Dedifferentiated amniotic fluid mesenchymal stem cell (primary cell): ENCODE data around the gene SLC24A3.
A peak's percentile ranks its signal among the peaks of the same experiment; 100 is the strongest.

Experiments
- DNase-seq: peaks from one replicate; pipeline ENCODE4 v3.0.0-alpha.2; 2016; ENCODE audit errors: extremely low spot score

Gene SLC24A3

GRCh38 chr20:19712721-19713260 is 500.3 kb downstream of the SLC24A3 start:
- DNase-seq = no peak

GRCh38 chr20:19713822-19714578 is 501.6 kb downstream of the SLC24A3 start:
- no peak for DNase-seq

- no peak for DNase-seq
These were observed 502.1 kb downstream of the SLC24A3 start for GRCh38 chr20:19714579-19714840.

GRCh38 chr20:19715986-19716385 is 503.5 kb downstream of the SLC24A3 start:
- no peak for DNase-seq

DNA sequence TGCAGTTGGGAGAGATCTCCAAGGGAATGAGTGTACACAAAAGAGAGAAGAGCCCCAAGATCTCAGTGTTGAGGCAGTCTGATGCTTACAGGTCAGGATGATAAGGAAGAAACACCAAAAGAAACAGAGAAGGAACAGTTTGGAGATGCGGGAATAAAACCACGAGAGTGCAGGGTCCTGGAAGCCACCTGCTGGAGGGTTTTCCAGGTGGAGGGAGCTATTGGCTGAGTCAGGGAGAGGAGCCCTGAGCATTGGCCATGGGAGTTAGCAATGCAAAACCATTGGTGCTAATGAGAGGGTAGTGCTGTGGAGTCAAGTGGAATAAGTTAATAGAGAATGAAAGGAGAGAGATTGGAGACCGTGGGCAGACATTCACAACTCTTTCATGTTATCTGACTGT is 506.4 kb downstream of the SLC24A3 start:
- no peak for DNase-seq

DNA sequence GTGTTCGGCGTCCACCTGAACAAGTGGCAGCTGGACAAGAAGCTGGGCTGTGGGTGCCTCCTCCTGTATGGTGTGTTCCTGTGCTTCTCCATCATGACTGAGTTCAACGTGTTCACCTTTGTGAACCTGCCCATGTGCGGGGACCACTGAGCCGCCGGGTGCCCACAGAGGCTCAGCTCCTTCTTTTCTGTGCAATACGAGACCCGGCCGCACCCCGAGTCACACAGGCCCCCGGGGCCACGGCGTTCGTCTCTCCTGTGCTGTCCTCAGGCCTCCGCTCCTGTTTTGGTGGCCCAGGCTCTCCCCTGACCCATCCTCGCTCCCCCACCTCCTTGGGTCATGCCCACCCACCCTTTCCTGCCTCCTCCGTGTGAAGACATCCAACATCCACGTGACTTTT is 508.5 kb downstream of the SLC24A3 start:
- no peak for DNase-seq

GRCh38 chr20:19723051-19723450 is 510.6 kb downstream of the SLC24A3 start:
- no peak for DNase-seq

GRCh38 chr20:19723813-19724430 is 511.5 kb downstream of the SLC24A3 start:
- no peak for DNase-seq

DNA sequence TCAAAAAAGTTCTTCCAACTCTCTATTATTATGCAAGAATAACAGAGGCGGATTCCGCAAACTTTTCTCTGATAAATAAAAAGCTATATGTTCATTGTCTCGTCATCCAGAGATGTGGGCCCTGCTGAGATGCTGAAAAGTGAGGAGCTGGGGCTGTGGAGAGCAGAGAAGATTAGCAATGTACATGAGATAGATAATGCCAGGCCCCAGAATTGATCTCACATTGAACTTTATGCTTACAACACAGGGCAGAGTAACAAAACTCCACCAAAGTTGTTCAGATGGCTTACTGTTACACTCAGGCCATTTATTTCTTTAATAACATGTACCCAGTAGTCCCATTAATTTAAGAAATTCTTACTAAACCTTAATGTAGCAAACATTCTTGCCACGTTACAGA is 512.9 kb downstream of the SLC24A3 start:
- DNase-seq = no peak

GRCh38 chr20:19725814-19726525 is 513.5 kb downstream of the SLC24A3 start:
- DNase-seq = no peak

- DNase-seq = no peak
These were observed 514.9 kb downstream of the SLC24A3 start for GRCh38 chr20:19727251-19727847.

DNA sequence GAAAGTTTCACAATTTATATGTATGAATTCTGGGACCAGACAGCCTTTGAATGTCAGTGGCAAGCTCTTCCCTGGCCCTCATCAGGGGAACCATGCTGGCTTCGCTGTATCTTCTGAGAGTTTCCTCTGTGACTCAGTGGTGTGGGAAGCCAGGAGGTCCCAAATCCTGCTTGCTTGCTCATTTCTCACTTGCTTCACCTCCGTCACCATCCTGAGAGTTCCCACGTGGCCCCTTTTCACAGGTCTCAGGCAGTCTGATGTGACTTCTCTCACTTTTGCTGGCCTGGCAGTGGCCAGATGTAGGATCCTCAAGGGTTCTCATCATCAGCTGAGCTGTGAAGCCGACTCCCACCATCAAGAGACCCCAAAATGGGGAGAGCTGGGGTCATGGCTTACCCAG is 517.2 kb downstream of the SLC24A3 start:
- DNase-seq = no peak

DNA sequence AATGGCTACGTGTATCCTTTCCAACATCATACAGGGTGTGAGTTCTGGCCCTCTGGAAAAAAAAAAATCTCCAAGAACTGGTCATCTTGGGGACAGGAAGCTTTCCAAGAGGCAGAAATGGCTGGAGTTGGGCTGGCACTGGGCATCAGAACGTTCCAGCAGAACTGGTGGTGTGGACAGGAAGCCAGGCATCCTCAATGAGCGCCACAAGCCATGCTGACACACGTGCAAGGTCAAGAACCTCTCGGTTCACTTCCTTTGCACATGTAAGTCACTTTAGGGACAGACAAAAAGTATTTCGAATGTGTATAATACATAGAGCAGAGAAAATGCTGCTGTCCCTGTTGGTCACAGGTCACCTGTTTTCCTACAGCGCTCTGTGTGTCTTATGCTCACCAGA is 518.3 kb downstream of the SLC24A3 start:
- no peak for DNase-seq

- DNase-seq = no peak
These were observed 522.4 kb downstream of the SLC24A3 start for GRCh38 chr20:19734811-19735210.

DNA sequence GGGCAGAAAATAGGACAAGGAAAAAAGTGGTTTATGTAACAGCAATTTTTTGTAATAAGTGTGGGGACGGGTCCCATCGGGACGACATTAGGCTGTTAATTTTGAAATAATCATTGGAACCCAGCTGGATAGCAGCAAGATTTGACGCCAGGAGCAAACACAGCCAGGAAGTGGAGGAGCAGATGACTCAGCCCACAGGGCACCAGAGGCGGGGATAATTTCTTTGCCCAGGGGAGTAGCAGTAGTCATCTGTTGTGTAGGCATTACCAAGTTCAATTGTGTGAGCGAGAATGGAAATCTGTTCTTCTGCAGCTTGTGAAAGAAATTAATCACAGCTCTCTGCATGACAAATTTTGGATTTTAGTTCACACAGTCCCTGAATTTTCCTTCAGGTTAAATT is 523.0 kb downstream of the SLC24A3 start:
- peak; percentile 80 for DNase-seq

DNA sequence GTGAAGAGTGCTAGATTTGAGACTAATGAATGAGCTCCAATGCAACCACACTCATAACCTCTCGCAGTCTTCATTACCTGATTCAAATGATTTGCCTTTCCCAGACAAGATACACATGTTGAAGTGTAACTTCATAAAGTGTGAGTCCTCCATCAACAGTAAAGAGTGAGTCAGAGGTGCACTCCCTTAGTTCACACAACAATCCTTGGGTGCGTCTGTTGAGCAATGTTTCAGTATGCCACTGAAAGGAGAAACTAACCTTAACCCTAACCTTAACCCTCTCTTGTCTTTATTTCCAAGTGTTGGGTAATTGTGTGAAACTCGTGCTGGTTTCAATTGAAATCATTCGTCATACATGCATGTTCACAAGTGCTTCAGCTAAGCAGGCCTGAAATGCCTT is 524.6 kb downstream of the SLC24A3 start:
- DNase-seq = no peak

DNA sequence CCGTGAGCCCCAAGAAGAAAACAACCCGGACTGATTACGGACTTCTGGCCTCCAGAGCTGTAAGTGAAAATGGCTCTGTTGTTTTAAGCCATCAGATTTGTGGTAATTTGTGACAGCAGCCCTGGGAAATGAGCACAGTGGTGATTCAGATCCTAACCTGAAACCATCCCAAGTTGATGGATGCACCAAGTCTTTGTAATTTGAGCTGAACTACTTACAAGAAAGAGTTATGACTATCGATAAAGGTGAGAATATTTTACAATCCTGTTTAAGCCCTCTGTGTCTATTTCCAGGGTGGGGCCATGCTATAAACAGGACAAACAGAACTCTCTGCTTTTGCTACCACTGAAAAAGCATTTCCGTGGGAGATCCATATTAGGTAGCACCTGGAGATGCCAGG is 526.5 kb downstream of the SLC24A3 start:
- no peak for DNase-seq

DNA sequence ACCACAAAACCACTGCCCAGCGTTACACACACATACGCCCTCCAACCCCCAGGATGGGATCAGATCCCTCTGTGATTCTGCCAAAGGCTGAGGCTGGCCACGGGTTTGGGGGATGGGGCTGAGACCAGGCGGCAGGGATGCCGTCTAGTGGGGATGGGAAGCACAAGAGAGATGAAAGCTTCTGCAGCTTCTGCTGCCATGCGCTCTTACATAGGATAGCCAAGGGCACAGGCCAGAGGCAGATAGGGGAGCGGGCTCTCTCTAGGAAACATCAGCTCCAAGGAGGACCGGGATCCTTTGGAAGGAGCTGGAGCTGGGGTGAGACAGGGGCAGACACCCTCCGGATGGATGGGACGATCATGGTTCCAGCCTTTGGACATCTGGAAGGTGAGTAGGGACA is 526.9 kb downstream of the SLC24A3 start:
- no peak for DNase-seq

DNA sequence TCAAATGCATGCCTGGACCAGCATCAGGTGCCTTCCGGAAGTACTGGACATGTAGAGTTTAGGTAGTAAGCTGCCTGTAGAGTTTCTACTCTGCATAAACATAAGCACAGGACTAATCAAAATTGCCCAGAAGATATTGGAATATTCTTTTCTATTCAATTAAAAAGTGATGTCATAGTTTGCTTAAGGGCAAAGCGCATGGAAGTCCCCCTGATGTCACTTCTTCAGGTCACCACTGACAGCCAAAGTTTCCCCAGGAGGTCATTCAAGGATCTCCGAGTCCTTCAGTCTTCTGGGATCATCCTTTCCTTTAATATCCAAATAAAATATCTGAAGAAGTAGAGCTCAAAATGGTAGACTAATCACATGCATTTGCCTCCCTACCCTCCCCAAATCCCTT is 528.1 kb downstream of the SLC24A3 start:
- no peak for DNase-seq

DNA sequence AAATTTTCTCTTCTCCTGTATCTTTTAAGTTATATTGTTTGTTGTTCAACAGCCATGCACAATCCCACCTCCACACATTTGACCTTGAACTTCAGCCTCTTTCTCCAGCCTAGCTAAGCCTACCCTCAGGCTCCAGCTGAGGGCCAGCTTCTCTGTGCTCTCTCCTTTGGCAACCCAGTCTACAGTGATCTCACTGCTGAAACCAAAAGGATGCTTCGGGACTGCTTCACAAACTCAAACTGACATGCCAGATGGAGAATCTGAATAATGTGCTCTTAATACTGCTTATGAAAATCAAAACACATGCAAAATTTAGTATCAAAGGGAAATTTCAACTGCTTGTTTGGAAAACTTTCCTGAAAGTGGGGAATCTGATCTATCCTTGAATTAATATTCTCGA is 529.5 kb downstream of the SLC24A3 start:
- DNase-seq = peak; percentile 59

GRCh38 chr20:19742974-19743639 is 530.7 kb downstream of the SLC24A3 start:
- DNase-seq = no peak

- DNase-seq = no peak
These were observed 531.2 kb downstream of the SLC24A3 start for GRCh38 chr20:19743640-19743995.
